Activated CD4-positive, alpha-beta memory T cell treated with anti-CD3 and anti-CD28 coated beads, Interleukin-2, amount 10 ng/mL, durations not matched to agents 7 days and 5 days (primary cell): Measurements from ENCODE around the gene MEAK7. TPM values are rescaled to one million over a fixed set of nuclear protein-coding genes. Genes with fewer than 3 reads are reported as not detected.

Experiments used
- total RNA-seq, 2 experiments: library from RNA; stranded (reverse); gene quantifications; one replicate each; pipeline ENCODE4 v1.2.3, GENCODE V29; 2021

The MEAK7 gene
- total RNA-seq, 2 experiments from 2014 or later, result 27.7 to 33.4 TPM

Other genes starting within 250 kb of the MEAK7 start
- not detected for gene WFDC1, start 209.8 kb downstream of the MEAK7 start, total RNA-seq
- gene ATP2C2, start 136.1 kb downstream of the MEAK7 start, total RNA-seq, result not detected
- gene COTL1, start 113.4 kb upstream of the MEAK7 start, total RNA-seq, result 100 to 1,000 TPM; 676 to 689 TPM
- gene KLHL36, start 143.9 kb upstream of the MEAK7 start, total RNA-seq, result 10 to 100 TPM; 45.7 to 49.0 TPM
- 10 to 100 TPM; 92.2 to 94.4 TPM for gene USP10, start 195.3 kb upstream of the MEAK7 start, total RNA-seq